Thoracic aorta (tissue), 2 donors: ENCODE results near the gene LDLRAD4. TPM values are rescaled to one million over a fixed set of nuclear protein-coding genes. Genes with fewer than 3 reads are reported as not detected.

Experiments used
- ATAC-seq: fragments of 150-250 bp; one replicate; pipeline ENCODE4 v1.8.0; 2017; ENCODE audit warnings: low read depth; ENCODE audit not compliant: insufficient number of reproducible peaks, low FRiP score
- DNase-seq: peaks from one replicate; pipeline ENCODE4 v3.0.0-alpha.2; 2020; ENCODE audit warnings: low spot score
- H3K27ac ChIP-seq, 2 donors: fragments of 200-600 bp; sonication (generic); 1 replicate in 1 of 2; 2 replicates in 1 of 2; pipeline ENCODE4 v1.5.1; 2016; ENCODE audit warnings: mild to moderate bottlenecking in 2 of 2, moderate library complexity in 2 of 2
- H3K27me3 ChIP-seq: fragments of 200-600 bp; sonication (generic); replicated peaks from 2 replicates; pipeline ENCODE4 v1.6.0; 2016; ENCODE audit warnings: mild to moderate bottlenecking; ENCODE audit not compliant: insufficient read depth
- H3K36me3 ChIP-seq: fragments of 200-600 bp; sonication (generic); one replicate; pipeline ENCODE4 v1.5.1; 2016
- H3K4me1 ChIP-seq, 2 donors: fragments of 200-600 bp; sonication (generic); 1 replicate in 1 of 2; 2 replicates in 1 of 2; pipeline versions ENCODE4 v1.5.1 to v1.6.0; 2016; ENCODE audit warnings: low read depth in 2 of 2, mild to moderate bottlenecking in 1 of 2; ENCODE audit not compliant: control insufficient read depth in 1 of 2
- H3K4me3 ChIP-seq: fragments of 200-600 bp; sonication (generic); 2 replicates; pipeline ENCODE4 v1.5.1; 2016; ENCODE audit warnings: mild to moderate bottlenecking
- H3K9me3 ChIP-seq: fragments of 200-600 bp; sonication (generic); 2 replicates; pipeline ENCODE4 v1.5.1; 2016
- CTCF ChIP-seq: fragments of 200-600 bp; sonication (generic); IDR thresholded peaks from one replicate; pipeline ENCODE4 v1.5.1; 2019; ENCODE audit warnings: antibody characterized with exemption
- total RNA-seq, 2 donors: library from RNA; depleted of rRNA; stranded (reverse); fragments of >200 nt; gene quantifications; one replicate each; pipeline versions ENCODE4 v1.1.0 to v1.2.3, GENCODE V29; 2016

The LDLRAD4 gene
- total RNA-seq, 2 donors from 2014 or later, result 98.4 to 135 TPM

GRCh38 chr18:13207294-13207693 lies 11.3 kb upstream of the LDLRAD4 start:
- Histone ChIP-seq H3K4me1 (no peaks in the 10 kb centered on the region), H3K4me3 (no peak overlapping the region), H3K9me3 (no peaks in the 10 kb centered on the region), H3K27me3 (no peaks in the 10 kb centered on the region), H3K36me3 (no peaks in the 10 kb centered on the region), H3K27ac (no peak overlapping the region)
- no peak for TF ChIP-seq CTCF
- DNase-seq, result no peak
- no peak for ATAC-seq

- Histone ChIP-seq H3K4me1 (peaks cover 1 to 9% of the 10 kb centered on the region in 2 donors), H3K36me3 (no peaks in the 10 kb centered on the region), H3K4me3 (no peak overlapping the region), H3K27ac (no peak overlapping the region), H3K27me3 (no peaks in the 10 kb centered on the region), H3K9me3 (no peaks in the 10 kb centered on the region)
- DNase-seq (no peak), ATAC-seq (no peak)
- TF ChIP-seq CTCF, result no peak
These were observed 7.0 kb upstream of the LDLRAD4 start for GRCh38 chr18:13211534-13211933.

- TF ChIP-seq CTCF, result no peak
- Histone ChIP-seq H3K36me3 (no peaks in the 10 kb centered on the region), H3K27me3 (no peaks in the 10 kb centered on the region), H3K9me3 (no peaks in the 10 kb centered on the region), H3K27ac (no peak overlapping the region), H3K4me3 (no peak overlapping the region), H3K4me1 (peaks cover 5 to 14% of the 10 kb centered on the region in 2 donors)
- DNase-seq (no peak), ATAC-seq (no peak)
These were observed 5.3 kb upstream of the LDLRAD4 start for GRCh38 chr18:13213036-13213795.

- ATAC-seq, result no peak
- H3K36me3 ChIP-seq, result no peaks in the 10 kb centered on the region
These were observed 4.0 kb upstream of the LDLRAD4 start for GRCh38 chr18:13214609-13215008.

More at GRCh38 chr18:13214609-13215008, 4.0 kb upstream of the LDLRAD4 start:
- H3K4me3 ChIP-seq, result no peak overlapping the region
- H3K27me3 ChIP-seq, result no peaks in the 10 kb centered on the region
- no peak for DNase-seq
- no peak overlapping the region for H3K27ac ChIP-seq
- no peak for TF ChIP-seq CTCF
- H3K4me1 ChIP-seq, result peaks cover 11 to 20% of the 10 kb centered on the region in 2 donors
- no peaks in the 10 kb centered on the region for H3K9me3 ChIP-seq
